ENCODE data around the gene EEF1A2.

The EEF1A2 gene

GRCh38 chr20:63497946-63498935, 642 bp downstream of the EEF1A2 start:
- no peak for DNase-seq

- no peak for DNase-seq
Measured at GRCh38 chr20:63497138-63497945, 1.5 kb downstream of the EEF1A2 start.

GRCh38 chr20:63496596-63497120, 2.2 kb downstream of the EEF1A2 start:
- DNase-seq = no peak

- DNase-seq = peak; percentile 67
Measured at GRCh38 chr20:63495741-63496595, 2.9 kb downstream of the EEF1A2 start.

GRCh38 chr20:63495167-63495720, 3.6 kb downstream of the EEF1A2 start:
- DNase-seq = no peak

GRCh38 chr20:63494420-63495166, 4.3 kb downstream of the EEF1A2 start:
- DNase-seq = no peak

GRCh38 chr20:63494084-63494419, 4.8 kb downstream of the EEF1A2 start:
- DNase-seq = no peak

- DNase-seq = no peak
Measured at GRCh38 chr20:63493563-63494020, 5.3 kb downstream of the EEF1A2 start.

GRCh38 chr20:63492982-63493381, 5.9 kb downstream of the EEF1A2 start:
- DNase-seq = no peak

GRCh38 chr20:63492518-63492917, 6.4 kb downstream of the EEF1A2 start:
- DNase-seq = no peak

- DNase-seq = no peak
Measured at GRCh38 chr20:63491635-63492230, 7.2 kb downstream of the EEF1A2 start.

- DNase-seq = no peak
Measured at GRCh38 chr20:63491078-63491477, 7.8 kb downstream of the EEF1A2 start.

GRCh38 chr20:63490416-63490815, 8.5 kb downstream of the EEF1A2 start:
- DNase-seq = no peak

- DNase-seq = no peak
Measured at GRCh38 chr20:63488315-63489251, 10.3 kb downstream of the EEF1A2 start.

GRCh38 chr20:63487781-63488241, 11.1 kb downstream of the EEF1A2 start:
- no peak for DNase-seq

GRCh38 chr20:63487116-63487764, 11.6 kb downstream of the EEF1A2 start:
- no peak for DNase-seq

GRCh38 chr20:63486300-63486855, 12.5 kb downstream of the EEF1A2 start:
- no peak for DNase-seq

GRCh38 chr20:63484651-63485403, 14.1 kb downstream of the EEF1A2 start:
- DNase-seq = no peak

Data from activated CD4-positive, alpha-beta T cell treated with anti-CD3 and anti-CD28 coated beads, Interleukin-2, amount 50 U/mL, for 16 hours (primary cell).